HepG2 (cell line): Measurements from ENCODE around the gene EVA1A. TPM values are rescaled to one million over a fixed set of nuclear protein-coding genes. Genes with fewer than 3 reads are reported as not detected.
A peak's percentile ranks its signal among the peaks of the same experiment; 100 is the strongest.

ENCODE experiments used
- CREB1 ChIP-seq, 2 experiments: fragments of 450-650 bp in 1 of 2; IDR thresholded peaks; 2 replicates each; pipeline ENCODE4 v1.6.1; 2016 to 2017; ENCODE audit warnings: control low read depth in 1 of 2, mild to moderate bottlenecking in 1 of 2, missing compliant biosample characterization in 1 of 2, missing genetic modification characterization in 1 of 2
- E2F5 ChIP-seq: sonication (generic); formaldehyde crosslinking; conservative IDR thresholded peaks from 2 replicates; pipeline ENCODE4 v1.4.0; 2020; ENCODE audit warnings: missing genetic modification reagents
- FOXA3 ChIP-seq: IDR thresholded peaks from 2 replicates; pipeline ENCODE4 v1.6.1; 2016; ENCODE audit warnings: missing genetic modification reagents, missing compliant biosample characterization
- JUN ChIP-seq: sonication (generic); formaldehyde crosslinking; IDR thresholded peaks from 2 replicates; pipeline ENCODE4 v1.4.0; 2020; ENCODE audit warnings: mild to moderate bottlenecking, missing genetic modification reagents
- PRDM4 ChIP-seq: sonication (generic); formaldehyde crosslinking; IDR thresholded peaks from 2 replicates; pipeline ENCODE4 v1.9.0; 2021; ENCODE audit warnings: missing genetic modification reagents, borderline replicate concordance
- SALL1 ChIP-seq: sonication (generic); formaldehyde crosslinking; IDR thresholded peaks from 2 replicates; pipeline ENCODE4 v1.8.0; 2022; ENCODE audit warnings: mild to moderate bottlenecking, missing genetic modification reagents
- SIX1 ChIP-seq: sonication (generic); formaldehyde crosslinking; IDR thresholded peaks from 2 replicates; pipeline ENCODE4 v1.4.0; 2020; ENCODE audit warnings: missing genetic modification reagents, borderline replicate concordance
- SMYD3 ChIP-seq: sonication (generic); formaldehyde crosslinking; IDR thresholded peaks from 2 replicates; pipeline ENCODE4 v1.8.1; 2023; ENCODE audit warnings: mild to moderate bottlenecking, missing genetic modification reagents
- SOX13 ChIP-seq, 3 experiments: fragments of 450-650 bp in 1 of 3; sonication (generic) in 1 of 3; formaldehyde crosslinking in 1 of 3; IDR thresholded peaks in 2 of 3; conservative IDR thresholded peaks in 1 of 3; 2 replicates each; pipeline versions ENCODE4 v1.5.0 to v1.6.1; 2016 to 2020; ENCODE audit warnings: antibody characterized with exemption in 1 of 3, mild to moderate bottlenecking in 1 of 3, missing compliant biosample characterization in 1 of 3, missing genetic modification reagents in 1 of 3, moderate library complexity in 1 of 3
- TBX2 ChIP-seq: sonication (generic); formaldehyde crosslinking; IDR thresholded peaks from 2 replicates; pipeline ENCODE4 v1.5.0; 2020; ENCODE audit warnings: missing genetic modification reagents, mild to moderate bottlenecking, borderline replicate concordance
- TERF1 ChIP-seq: sonication (generic); formaldehyde crosslinking; IDR thresholded peaks from 2 replicates; pipeline ENCODE4 v1.8.0; 2022; ENCODE audit warnings: mild to moderate bottlenecking, missing genetic modification reagents, moderate library complexity
- ZNF430 ChIP-seq: sonication (generic); formaldehyde crosslinking; IDR thresholded peaks from 2 replicates; pipeline ENCODE4 v1.9.0; 2021; ENCODE audit warnings: mild to moderate bottlenecking, missing genetic modification reagents
- ZNF431 ChIP-seq: sonication (generic); formaldehyde crosslinking; IDR thresholded peaks from 2 replicates; pipeline ENCODE4 v1.9.0; 2022; ENCODE audit warnings: missing genetic modification reagents, low read depth, mild to moderate bottlenecking, borderline replicate concordance
- ZNF687 ChIP-seq: sonication (generic); formaldehyde crosslinking; IDR thresholded peaks from 2 replicates; pipeline ENCODE4 v1.5.1; 2020; ENCODE audit warnings: mild to moderate bottlenecking, missing genetic modification reagents, moderate library complexity
- polyA plus RNA-seq, 8 experiments: library from polyadenylated mRNA; depleted of rRNA in 3 of 8; stranded (reverse) in 7 of 8; unstranded in 1 of 8; fragments of >200 nt; fragmentation: Illumina TruSeq in 4 of 8; extraction: Trizol in 4 of 8; gene quantifications; 2 replicates each; pipeline versions ENCODE4 v1.2.1 to v1.2.3, GENCODE V29; 2011 to 2016; ENCODE audit warnings: low read depth in 4 of 8, missing spikeins in 1 of 8, mixed read lengths in 1 of 8; ENCODE audit not compliant: insufficient read depth in 1 of 8
- total RNA-seq, 5 experiments: library from RNA; depleted of rRNA; stranded (reverse); fragments of >200 nt; fragmentation: Illumina TruSeq; extraction: Trizol; gene quantifications; 2 replicates each; pipeline ENCODE4 v1.2.3, GENCODE V29; 2016; ENCODE audit warnings: low read depth in 1 of 5

Gene EVA1A
- total and polyA plus RNA-seq, 2 of the 13 experiments (the other 11 are each of a cell fraction or from before 2014, with no cell fraction given): 57.5 to 57.8 TPM

- TF ChIP-seq SMYD3 (CRISPR knock-in tag): no peak
- peak; percentile 61; the same call in 1 of the 2 replicates for TF ChIP-seq ZNF430 (CRISPR knock-in tag)
- peak; percentile 54; the same call in 1 of the 2 replicates for TF ChIP-seq SIX1 (CRISPR knock-in tag)
- no peak for TF ChIP-seq SOX13 (IDR thresholded peaks at IDR 0.05)
- TF ChIP-seq SOX13 (CRISPR knock-in tag; conservative IDR thresholded peaks at IDR 0.05 in 1 of 2, IDR thresholded peaks at IDR 0.05 in 1 of 2): 0 out of 4 replicates have a peak, but pooled peaks of 1 of the 2 experiments have one; percentile 23
- TF ChIP-seq JUN (CRISPR knock-in tag): peak; percentile 59
- peak; percentile 60 for TF ChIP-seq FOXA3 (CRISPR knock-in tag)
- TF ChIP-seq TBX2 (CRISPR knock-in tag): 0 out of 2 replicates have a peak, but pooled peaks have one; percentile 39
- TF ChIP-seq ZNF431 (CRISPR knock-in tag): no peak
- no peak for TF ChIP-seq E2F5 (CRISPR knock-in tag)
- TF ChIP-seq ZNF687 (CRISPR knock-in tag): peak; percentile 91
- no peak for TF ChIP-seq PRDM4 (CRISPR knock-in tag)
- TF ChIP-seq CREB1 (IDR thresholded peaks at IDR 0.05): 0 out of 2 replicates have a peak, but pooled peaks have one; percentile 6
- no peak for TF ChIP-seq CREB1 (CRISPR knock-in tag; IDR thresholded peaks at IDR 0.05)
- TF ChIP-seq TERF1 (CRISPR knock-in tag): no peak
- TF ChIP-seq SALL1 (CRISPR knock-in tag): peak; percentile 66
These were observed 41.9 kb downstream of the EVA1A start (continued) for GRCh38 chr2:75518638-75519465.
